Body of pancreas (tissue), 4 donors: ENCODE data around the gene TPR.

Experiments
- POLR2A ChIP-seq, 3 donors: fragments of 450-650 bp; IDR thresholded peaks; one replicate each; pipeline ENCODE4 v1.6.1; 2016; ENCODE audit warnings: antibody characterized with exemption in 3 of 3, mild to moderate bottlenecking in 2 of 3
- TF ChIP-seq, protein P1 (sequence below), 7 experiments: fragments of 450-650 bp in 4 of 7; fragments of 200-600 bp in 3 of 7; sonication (generic) in 3 of 7; IDR thresholded peaks; one replicate each; pipeline ENCODE4 v1.5.1; 2016 to 2019; ENCODE audit warnings: antibody characterized with exemption in 7 of 7

DNA sequence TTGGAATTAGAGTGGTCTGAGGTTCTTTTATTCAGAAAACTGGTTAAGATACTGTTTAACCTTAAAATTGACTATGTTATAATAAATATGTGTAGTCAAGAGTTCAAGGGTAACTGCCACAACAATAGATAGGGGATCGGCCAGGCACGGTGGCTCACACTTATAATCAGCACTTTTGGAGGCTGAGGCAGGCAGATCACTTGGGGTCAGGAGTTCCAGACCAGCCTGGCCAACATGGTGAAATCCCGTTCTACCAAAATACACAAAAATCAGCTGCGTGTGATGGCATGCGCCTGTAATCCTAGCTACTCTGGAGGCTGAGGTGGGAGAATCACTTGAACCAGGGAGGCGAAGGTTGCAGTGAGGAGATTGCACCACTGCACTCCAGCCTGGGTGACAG lies 46.4 kb upstream of the TPR start:
- TF ChIP-seq, protein P1, sequence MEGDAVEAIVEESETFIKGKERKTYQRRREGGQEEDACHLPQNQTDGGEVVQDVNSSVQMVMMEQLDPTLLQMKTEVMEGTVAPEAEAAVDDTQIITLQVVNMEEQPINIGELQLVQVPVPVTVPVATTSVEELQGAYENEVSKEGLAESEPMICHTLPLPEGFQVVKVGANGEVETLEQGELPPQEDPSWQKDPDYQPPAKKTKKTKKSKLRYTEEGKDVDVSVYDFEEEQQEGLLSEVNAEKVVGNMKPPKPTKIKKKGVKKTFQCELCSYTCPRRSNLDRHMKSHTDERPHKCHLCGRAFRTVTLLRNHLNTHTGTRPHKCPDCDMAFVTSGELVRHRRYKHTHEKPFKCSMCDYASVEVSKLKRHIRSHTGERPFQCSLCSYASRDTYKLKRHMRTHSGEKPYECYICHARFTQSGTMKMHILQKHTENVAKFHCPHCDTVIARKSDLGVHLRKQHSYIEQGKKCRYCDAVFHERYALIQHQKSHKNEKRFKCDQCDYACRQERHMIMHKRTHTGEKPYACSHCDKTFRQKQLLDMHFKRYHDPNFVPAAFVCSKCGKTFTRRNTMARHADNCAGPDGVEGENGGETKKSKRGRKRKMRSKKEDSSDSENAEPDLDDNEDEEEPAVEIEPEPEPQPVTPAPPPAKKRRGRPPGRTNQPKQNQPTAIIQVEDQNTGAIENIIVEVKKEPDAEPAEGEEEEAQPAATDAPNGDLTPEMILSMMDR (IDR thresholded peaks at IDR 0.05), result no peak
- TF ChIP-seq POLR2A (IDR thresholded peaks at IDR 0.05), result no peak
